Ramos (cell line): ENCODE results near the gene CTXN3.

Experiments
- in situ Hi-C: fragments of 300-500 bp; cut with MboI; formaldehyde crosslinking; loops from one replicate; pipeline ENCODE4 v1.14.3; 2022; ENCODE audit warnings: low sequenced_read_pairs; ENCODE audit not compliant: unreplicated experiment

CTXN3 gene

GRCh38 chr5:127649018-127649439 is at the start of gene CTXN3:
Gene CTXN3 (plus strand): TSS chr5:127649082. CDS start chr5:127657522, 8,440 bp downstream.
- in situ Hi-C loops: no loop called here

GRCh38 chr5:127599320-127599719 is 49.6 kb upstream of the CTXN3 start:
- in situ Hi-C loops: no loop called here

DNA sequence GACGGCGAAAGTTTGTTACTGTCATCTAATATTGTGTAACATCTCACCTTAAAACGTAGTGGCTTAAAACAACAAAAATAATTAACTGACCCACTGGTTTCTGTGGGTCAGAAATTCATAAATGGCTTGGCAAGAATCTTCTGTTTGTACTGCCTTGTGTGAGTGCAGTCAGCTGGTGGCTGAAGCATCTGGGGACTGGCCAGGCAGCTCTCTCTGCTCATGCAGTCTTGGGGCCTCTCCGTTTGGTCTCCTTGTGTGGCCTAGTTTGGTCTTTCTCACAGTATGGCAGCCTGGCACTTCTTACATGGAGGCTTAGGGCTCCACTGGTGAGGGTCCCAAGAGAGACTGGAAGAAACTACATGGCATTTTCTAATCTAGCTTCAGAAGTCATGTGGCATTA is 49.0 kb upstream of the CTXN3 start:
- in situ Hi-C loops: no loop called here

GRCh38 chr5:127601111-127601510 is 47.8 kb upstream of the CTXN3 start:
- in situ Hi-C loops: no loop called here

- in situ Hi-C loops: no loop called here
These were observed 47.3 kb upstream of the CTXN3 start for GRCh38 chr5:127601601-127602000.

DNA sequence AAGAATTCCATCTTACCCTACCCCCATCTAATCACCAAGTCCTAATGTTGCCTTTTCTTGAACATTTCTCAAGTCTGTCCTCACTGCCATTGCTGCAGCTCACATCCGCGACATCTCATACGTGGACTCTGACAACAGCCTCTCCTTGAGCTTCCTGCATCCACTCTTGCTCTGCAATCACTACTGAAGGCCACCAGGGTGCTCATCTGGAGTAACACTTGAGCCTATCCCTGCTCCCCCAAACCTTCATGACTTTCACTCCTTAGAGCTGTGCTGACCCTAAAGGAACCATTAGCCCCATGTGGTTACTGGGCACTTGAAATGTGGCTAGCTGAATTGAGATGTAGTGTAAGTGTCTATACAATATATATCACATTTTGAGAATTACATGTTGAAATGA is 46.4 kb upstream of the CTXN3 start:
- in situ Hi-C loops: no loop called here

DNA sequence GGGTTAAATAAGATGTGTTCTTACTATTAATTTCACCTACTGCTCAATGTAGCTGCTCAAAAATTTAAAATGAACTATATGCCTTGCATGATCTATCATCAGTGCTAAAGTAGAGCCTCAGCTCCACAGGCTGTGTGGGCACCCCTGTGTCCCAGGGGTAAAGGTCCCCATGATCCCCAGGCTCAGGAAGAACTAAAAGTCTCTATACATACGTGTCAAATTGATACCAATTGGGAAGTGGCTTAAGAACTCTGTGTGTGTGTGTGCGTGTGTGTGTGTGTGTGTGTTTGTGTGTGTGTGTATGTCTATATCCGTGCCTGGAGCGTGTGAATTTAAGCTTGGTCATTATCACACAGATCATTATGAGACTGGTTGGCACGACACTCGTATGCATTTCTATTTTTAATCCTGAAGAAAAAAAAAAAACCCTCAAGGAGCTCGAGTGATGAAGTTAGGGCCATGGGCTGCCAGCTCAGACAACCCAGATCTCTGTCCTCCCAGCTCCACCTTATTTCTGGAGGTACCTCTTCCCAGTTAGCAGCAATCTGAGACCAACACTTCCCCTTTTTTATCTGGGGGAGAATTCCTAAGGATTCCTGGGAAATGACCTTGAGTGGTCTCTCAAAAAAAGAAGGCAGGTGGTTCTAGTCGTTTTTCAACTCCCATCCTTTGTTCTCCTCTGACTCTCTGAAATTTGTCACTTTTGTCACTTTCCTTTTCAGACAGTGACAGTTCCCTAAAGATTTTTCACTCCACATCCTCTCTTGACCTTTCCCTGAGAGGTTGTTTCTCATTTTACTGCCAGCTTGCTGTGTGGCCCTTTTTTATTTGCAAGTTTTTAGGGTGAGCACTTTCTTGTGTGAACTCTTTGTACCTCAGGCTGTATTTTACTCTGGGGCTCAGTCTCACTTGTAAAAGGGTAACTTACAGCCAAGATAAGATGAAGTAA is 45.7 kb upstream of the CTXN3 start:
- in situ Hi-C loops: no loop called here

DNA sequence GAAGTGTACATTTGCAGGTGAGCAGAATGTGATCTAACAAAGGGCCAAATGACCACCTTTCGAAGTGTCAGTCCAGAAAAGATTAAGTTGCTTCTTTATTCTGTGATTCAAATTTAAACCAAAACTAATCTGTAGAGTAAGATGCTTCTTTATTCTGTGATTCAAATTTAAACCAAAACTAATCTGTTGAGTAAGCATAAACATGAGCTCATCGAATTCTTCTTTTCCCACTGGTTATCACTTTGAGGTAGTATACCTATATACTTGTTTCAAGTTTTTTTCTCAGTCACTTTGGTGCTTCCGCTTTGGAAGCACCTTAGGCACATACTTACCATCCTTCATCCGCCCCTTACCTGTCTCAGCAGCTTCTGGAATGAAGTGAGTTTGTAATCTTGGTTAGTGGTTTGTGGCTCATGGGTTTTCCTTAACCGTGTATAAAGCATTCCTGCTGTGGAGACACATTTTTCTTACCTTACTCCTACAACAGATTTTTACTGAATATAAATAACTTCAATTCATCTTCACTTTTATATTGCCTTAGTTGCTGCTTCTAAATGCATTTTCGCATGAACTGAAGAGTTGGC is 40.7 kb upstream of the CTXN3 start:
- in situ Hi-C loops: no loop called here

- in situ Hi-C loops: no loop called here
These were observed 39.9 kb upstream of the CTXN3 start for GRCh38 chr5:127609011-127609410.

DNA sequence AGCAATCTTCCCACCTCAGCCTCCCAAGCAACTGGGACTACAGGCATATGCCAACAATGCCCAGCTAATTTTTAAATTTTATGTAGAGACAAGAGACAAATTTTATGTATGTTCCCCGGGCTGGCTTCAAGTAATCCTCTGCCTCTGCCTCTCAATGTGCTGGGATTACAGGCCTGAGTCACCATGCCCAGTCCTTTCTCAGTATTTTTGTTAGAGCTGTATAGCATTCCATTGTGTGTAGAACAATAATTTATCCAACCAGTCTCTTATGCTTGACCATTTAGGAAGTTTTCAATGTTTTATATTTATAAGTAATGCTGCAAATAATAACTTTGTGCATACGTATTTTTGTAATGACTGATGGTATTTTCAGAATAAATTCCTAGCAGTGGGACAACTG is 38.9 kb upstream of the CTXN3 start:
- in situ Hi-C loops: no loop called here

GRCh38 chr5:127612441-127613141 is 36.3 kb upstream of the CTXN3 start:
- in situ Hi-C loops: no loop called here

DNA sequence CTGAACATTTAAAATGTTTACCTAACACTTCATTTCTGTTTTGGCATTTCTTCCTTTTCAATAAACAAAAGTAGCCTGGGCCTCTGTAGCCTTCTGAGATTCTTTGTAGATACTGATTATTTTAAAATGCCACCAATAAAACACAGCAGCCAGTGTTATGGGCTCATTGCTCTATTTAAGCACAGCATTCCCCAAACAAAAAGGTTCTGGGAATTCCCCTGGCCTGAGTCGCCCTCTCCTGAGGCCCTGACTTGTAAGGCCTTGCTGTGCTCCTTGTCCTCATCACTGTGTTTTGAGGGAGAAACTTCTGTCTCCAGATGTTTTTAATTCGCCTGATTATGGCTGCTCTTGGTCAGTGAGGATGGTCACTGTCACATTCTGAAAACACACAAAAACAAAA is 33.0 kb upstream of the CTXN3 start:
- in situ Hi-C loops: no loop called here

DNA sequence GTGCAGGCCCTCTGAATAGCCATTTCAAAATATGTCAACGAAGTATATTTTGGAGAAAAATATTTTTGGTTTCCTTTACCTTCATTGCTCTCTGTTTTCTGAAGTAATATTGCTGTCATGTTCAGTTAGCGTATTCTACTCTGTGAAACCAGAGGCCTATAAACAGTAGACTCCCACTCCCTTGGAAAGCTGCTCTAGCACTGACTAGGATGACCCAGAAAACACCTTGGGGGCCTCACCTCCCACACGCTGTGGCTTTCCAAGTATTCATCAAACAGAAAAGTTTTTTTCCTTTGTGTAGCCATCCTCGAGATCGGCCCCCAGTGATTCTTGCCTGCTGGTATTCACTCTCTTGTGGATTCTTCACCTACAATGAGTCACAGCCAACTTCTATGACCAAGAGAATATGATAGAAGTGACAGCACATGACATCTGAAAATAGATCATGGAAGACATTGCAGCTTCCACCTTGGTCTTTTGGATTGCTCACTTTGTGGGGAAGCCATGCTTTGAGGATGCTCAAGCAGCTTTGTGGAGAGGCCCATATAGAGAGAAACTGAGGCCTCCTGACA is 28.9 kb upstream of the CTXN3 start:
- in situ Hi-C loops: no loop called here

DNA sequence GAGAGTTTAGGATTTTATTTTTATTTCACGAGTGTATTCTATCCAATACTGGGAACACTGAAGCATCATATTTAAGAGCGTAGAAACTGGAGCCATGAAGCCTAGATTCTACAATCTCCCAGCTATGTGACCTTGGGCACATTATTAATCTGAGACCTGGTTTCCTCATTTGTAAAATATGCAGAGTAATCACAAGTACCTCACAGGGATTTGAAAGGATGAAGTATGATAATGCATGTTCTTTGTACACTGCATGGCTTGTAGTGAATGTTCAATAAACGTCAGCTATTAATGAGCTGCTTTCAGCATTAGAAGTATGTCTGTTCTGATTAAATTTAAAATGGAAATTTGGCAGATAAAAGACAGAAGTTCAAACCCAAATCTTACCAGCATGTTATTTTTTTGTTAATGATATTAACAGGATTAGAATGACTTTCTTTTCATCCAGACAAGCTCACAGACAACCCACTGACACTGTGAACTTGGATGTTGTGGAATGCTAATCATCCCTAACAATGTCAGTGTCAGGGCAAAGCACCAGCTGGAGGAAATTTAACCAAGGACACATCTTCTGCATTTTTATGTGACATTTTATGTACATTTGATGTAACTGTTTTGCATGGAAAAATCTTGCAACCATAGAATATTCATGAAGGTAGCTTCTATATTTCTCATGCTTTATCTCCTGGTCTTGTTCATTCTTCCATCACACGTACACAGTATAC is 27.1 kb upstream of the CTXN3 start:
- in situ Hi-C loops: no loop called here

- in situ Hi-C loops: no loop called here
These were observed 14.9 kb upstream of the CTXN3 start for GRCh38 chr5:127634007-127634406.

- in situ Hi-C loops: no loop called here
These were observed 9.1 kb upstream of the CTXN3 start for GRCh38 chr5:127639828-127640227.

- in situ Hi-C loops: no loop called here
These were observed 5.9 kb upstream of the CTXN3 start for GRCh38 chr5:127642949-127643348.

GRCh38 chr5:127643607-127644006 is 5.3 kb upstream of the CTXN3 start:
- in situ Hi-C loops: no loop called here

- in situ Hi-C loops: no loop called here
These were observed 3.6 kb upstream of the CTXN3 start for GRCh38 chr5:127645300-127645726.

GRCh38 chr5:127647361-127647958 is 1.4 kb upstream of the CTXN3 start:
- in situ Hi-C loops: no loop called here
